Ramos (cell line): ENCODE results near the gene LTO1.

Experiments used
- in situ Hi-C: fragments of 300-500 bp; cut with MboI; formaldehyde crosslinking; loops from one replicate; pipeline ENCODE4 v1.14.3; 2022; ENCODE audit warnings: low sequenced_read_pairs; ENCODE audit not compliant: unreplicated experiment

LTO1 gene

GRCh38 chr11:69683764-69684333 lies 8.7 kb upstream of the LTO1 start:
- in situ Hi-C loops: loop anchor here (10.0 to 25.0 kb wide), 2 partner anchors 211 to 503 kb away; no protein-coding TSS in a partner anchor

- in situ Hi-C loops: loop anchor here (10.0 to 25.0 kb wide), 2 partner anchors 212 to 504 kb away; no protein-coding TSS in a partner anchor
Measured at GRCh38 chr11:69682681-69683326, 7.7 kb upstream of the LTO1 start.

- in situ Hi-C loops: loop anchor here (10.0 to 25.0 kb wide), 2 partner anchors 213 to 505 kb away; no protein-coding TSS in a partner anchor
Measured at GRCh38 chr11:69682221-69682620, 7.1 kb upstream of the LTO1 start.

GRCh38 chr11:69680688-69681087 lies 5.5 kb upstream of the LTO1 start:
- in situ Hi-C loops: loop anchor here (10.0 to 25.0 kb wide), 2 partner anchors 214 to 507 kb away; no protein-coding TSS in a partner anchor

GRCh38 chr11:69677749-69678148 lies 2.6 kb upstream of the LTO1 start:
- in situ Hi-C loops: loop anchor here (25.0 kb wide), 1 partner anchor 510 kb away; no protein-coding TSS in a partner anchor

- in situ Hi-C loops: loop anchor here (25.0 kb wide), 1 partner anchor 687 kb away; the partner anchor contains the start of gene MRGPRD
Measured at GRCh38 chr11:69674267-69674885, 777 bp downstream of the LTO1 start.

- in situ Hi-C loops: loop anchor here (25.0 kb wide), 1 partner anchor 685 kb away; the partner anchor contains the start of gene MRGPRD
Measured at GRCh38 chr11:69671734-69672465, 3.3 kb downstream of the LTO1 start.

GRCh38 chr11:69670158-69670845 lies 4.9 kb downstream of the LTO1 start:
- in situ Hi-C loops: loop anchor here (25.0 kb wide), 1 partner anchor 683 kb away; the partner anchor contains the start of gene MRGPRD

GRCh38 chr11:69669486-69669885 lies 5.7 kb downstream of the LTO1 start:
- in situ Hi-C loops: loop anchor here (25.0 kb wide), 1 partner anchor 682 kb away; the partner anchor contains the start of gene MRGPRD

GRCh38 chr11:69667619-69668604 lies 7.2 kb downstream of the LTO1 start:
- in situ Hi-C loops: loop anchor here (25.0 kb wide), 1 partner anchor 681 kb away; the partner anchor contains the start of gene MRGPRD

GRCh38 chr11:69666752-69667536 lies 8.2 kb downstream of the LTO1 start:
- in situ Hi-C loops: loop anchor here (25.0 kb wide), 1 partner anchor 680 kb away; the partner anchor contains the start of gene MRGPRD

- in situ Hi-C loops: loop anchor here (25.0 kb wide), 1 partner anchor 679 kb away; the partner anchor contains the start of gene MRGPRD
Measured at GRCh38 chr11:69666261-69666660, 8.9 kb downstream of the LTO1 start.

- in situ Hi-C loops: loop anchor here (25.0 kb wide), 1 partner anchor 678 kb away; the partner anchor contains the start of gene MRGPRD
Measured at GRCh38 chr11:69665669-69666068, 9.5 kb downstream of the LTO1 start.

GRCh38 chr11:69664901-69665300 lies 10.3 kb downstream of the LTO1 start:
- in situ Hi-C loops: loop anchor here (25.0 kb wide), 1 partner anchor 678 kb away; the partner anchor contains the start of gene MRGPRD

GRCh38 chr11:69664103-69664775 lies 10.9 kb downstream of the LTO1 start:
- in situ Hi-C loops: loop anchor here (25.0 kb wide), 1 partner anchor 677 kb away; the partner anchor contains the start of gene MRGPRD

GRCh38 chr11:69663326-69663725 lies 11.8 kb downstream of the LTO1 start:
- in situ Hi-C loops: loop anchor here (25.0 kb wide), 1 partner anchor 676 kb away; the partner anchor contains the start of gene MRGPRD
